Measurements from ENCODE around the gene CYP2W1. TPM values are rescaled to one million over a fixed set of nuclear protein-coding genes. Genes with fewer than 3 reads are reported as not detected.

Gene CYP2W1
- total and polyA plus RNA-seq, 2 donors (not counting 3 experiments of a cell fraction or from before 2014, with no cell fraction given): not detected

DNA sequence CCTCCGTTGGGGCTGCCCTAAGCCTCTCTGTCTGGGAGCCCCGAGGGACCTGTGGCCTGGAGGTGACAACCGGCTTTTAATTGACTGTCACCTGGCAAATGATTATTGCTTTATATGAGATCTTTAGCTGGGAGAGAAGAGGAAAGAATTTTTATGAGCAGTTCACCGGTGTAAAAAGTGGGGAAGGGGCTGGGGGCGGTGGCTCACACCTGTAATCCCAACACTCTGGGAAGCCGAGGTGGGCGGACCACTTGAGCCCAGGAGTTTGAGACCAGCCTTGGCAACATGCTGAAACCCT is 5.0 kb upstream of the CYP2W1 start:
- H3K9me3 ChIP-seq (replicated peaks; ENCODE audit: control insufficient read depth, insufficient read depth, low read length): no peaks in the 10 kb centered on the region
- H3K4me2 ChIP-seq (ENCODE audit: insufficient read depth, low read length): no peak overlapping the region
- H3K27ac ChIP-seq (ENCODE audit: insufficient read depth, low read depth, low read length): no peak overlapping the region
- peaks cover 0 to 2% of the 10 kb centered on the region in 2 experiments for H3K36me3 ChIP-seq (ENCODE audit: control insufficient read depth in 2 of 2, extremely low read depth in 1 of 2, insufficient read depth in 2 of 2, low read length in 2 of 2)
- no peaks in the 10 kb centered on the region for H3K27me3 ChIP-seq (ENCODE audit: control insufficient read depth in 2 of 2, insufficient read depth in 2 of 2, low read length in 2 of 2)
- ChIA-PET CTCF (interaction anchor here (1.8 kb wide), 1 partner anchor 14 kb away, joined by 12 read pairs; no protein-coding TSS in a partner anchor), POLR2A (no interaction called here)
- FAIRE-seq (no peak), DNase-seq (ENCODE audit: low read depth, low spot score) (no peak)
- peaks cover 23% of the 10 kb centered on the region for H3K79me2 ChIP-seq (ENCODE audit: control insufficient read depth, insufficient read depth, low read length)
- no peaks in the 10 kb centered on the region for H3K9me1 ChIP-seq (replicated peaks; ENCODE audit: control insufficient read depth, extremely low read depth, insufficient read depth, low read length)
- H3K4me3 ChIP-seq (replicated peaks in 1 of 3; ENCODE audit: insufficient read depth in 1 of 3, low read depth in 1 of 3, low read length in 3 of 3): no peak overlapping the region
- peaks cover 9% of the 10 kb centered on the region for H3K4me1 ChIP-seq (ENCODE audit: control insufficient read depth, extremely low read depth, insufficient read depth, low read length)
- H2AFZ ChIP-seq (ENCODE audit: low read depth, low read length): no peak overlapping the region
- no peaks in the 10 kb centered on the region for H4K20me1 ChIP-seq (replicated peaks; ENCODE audit: control insufficient read depth, extremely low read depth, insufficient read depth, low read length)
- TF ChIP-seq POLR2A (IDR thresholded peaks at IDR 0.05; ENCODE audit: low read depth, low read length): no peak
- TF ChIP-seq MYC (IDR thresholded peaks at IDR 0.05; ENCODE audit: low read depth, low read length): no peak
- no peak for TF ChIP-seq EZH2 (IDR thresholded peaks at IDR 0.05; ENCODE audit: borderline replicate concordance, low read depth, low read length, severe bottlenecking)
- TF ChIP-seq FOS (IDR thresholded peaks at IDR 0.05; ENCODE audit: borderline replicate concordance, insufficient read depth, low read length): no peak
- TF ChIP-seq, protein P1, sequence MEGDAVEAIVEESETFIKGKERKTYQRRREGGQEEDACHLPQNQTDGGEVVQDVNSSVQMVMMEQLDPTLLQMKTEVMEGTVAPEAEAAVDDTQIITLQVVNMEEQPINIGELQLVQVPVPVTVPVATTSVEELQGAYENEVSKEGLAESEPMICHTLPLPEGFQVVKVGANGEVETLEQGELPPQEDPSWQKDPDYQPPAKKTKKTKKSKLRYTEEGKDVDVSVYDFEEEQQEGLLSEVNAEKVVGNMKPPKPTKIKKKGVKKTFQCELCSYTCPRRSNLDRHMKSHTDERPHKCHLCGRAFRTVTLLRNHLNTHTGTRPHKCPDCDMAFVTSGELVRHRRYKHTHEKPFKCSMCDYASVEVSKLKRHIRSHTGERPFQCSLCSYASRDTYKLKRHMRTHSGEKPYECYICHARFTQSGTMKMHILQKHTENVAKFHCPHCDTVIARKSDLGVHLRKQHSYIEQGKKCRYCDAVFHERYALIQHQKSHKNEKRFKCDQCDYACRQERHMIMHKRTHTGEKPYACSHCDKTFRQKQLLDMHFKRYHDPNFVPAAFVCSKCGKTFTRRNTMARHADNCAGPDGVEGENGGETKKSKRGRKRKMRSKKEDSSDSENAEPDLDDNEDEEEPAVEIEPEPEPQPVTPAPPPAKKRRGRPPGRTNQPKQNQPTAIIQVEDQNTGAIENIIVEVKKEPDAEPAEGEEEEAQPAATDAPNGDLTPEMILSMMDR (IDR thresholded peaks at IDR 0.05; ENCODE audit: extremely low read depth in 1 of 2, insufficient read depth in 1 of 2, low read depth in 1 of 2, low read length in 2 of 2): no peak
- TF ChIP-seq JUN (IDR thresholded peaks at IDR 0.05; ENCODE audit: borderline replicate concordance, insufficient read depth, insufficient read length, low read depth): no peak
- no peak for TF ChIP-seq POLR2AphosphoS5 (IDR thresholded peaks at IDR 0.05; ENCODE audit: insufficient read depth, low read depth, low read length)
- no peak for TF ChIP-seq GATA2 (IDR thresholded peaks at IDR 0.05; ENCODE audit: insufficient read depth, insufficient read length, low read depth, low read length)
- TF ChIP-seq, protein P2, sequence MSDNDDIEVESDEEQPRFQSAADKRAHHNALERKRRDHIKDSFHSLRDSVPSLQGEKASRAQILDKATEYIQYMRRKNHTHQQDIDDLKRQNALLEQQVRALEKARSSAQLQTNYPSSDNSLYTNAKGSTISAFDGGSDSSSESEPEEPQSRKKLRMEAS (IDR thresholded peaks at IDR 0.05; ENCODE audit: insufficient read depth, insufficient read length): no peak
- no peak overlapping the region for H3K9ac ChIP-seq (replicated peaks; ENCODE audit: extremely low read depth, insufficient read depth, low read length)
- BruUV-seq (replicated peaks): no TSS peak
- dilution Hi-C loops (cut with MboI; ENCODE audit: extremely low pct_ligation_motif_present, low sequenced_read_pairs) (no loop called here), intact Hi-C loops (cut with micrococcal nuclease) (no loop called here)

Data from endothelial cell of umbilical vein (primary cell).